Neural crest cell (in vitro differentiated cells): Measurements from ENCODE around the gene ITGB4. TPM values are rescaled to one million over a fixed set of nuclear protein-coding genes. Genes with fewer than 3 reads are reported as not detected.

ENCODE experiments used
- DNase-seq: peaks from one replicate; pipeline ENCODE4 v3.0.0; 2021; ENCODE audit warnings: low read depth, mixed read lengths, low spot score
- H3K27ac Mint-ChIP-seq: one replicate; pipeline ENCODE4 v1.8.0; 2021; ENCODE audit warnings: mild to moderate bottlenecking, mixed read lengths; ENCODE audit not compliant: unreplicated experiment
- H3K27me3 Mint-ChIP-seq: 2 replicates; pipeline ENCODE4 v1.8.0; 2021; ENCODE audit warnings: low read depth, mild to moderate bottlenecking, mixed read lengths
- H3K36me3 Mint-ChIP-seq: 2 replicates; pipeline ENCODE4 v1.8.0; 2021; ENCODE audit warnings: low read depth, mild to moderate bottlenecking, mixed read lengths
- H3K4me1 Mint-ChIP-seq: 2 replicates; pipeline ENCODE4 v1.8.0; 2021; ENCODE audit warnings: mixed read lengths
- H3K4me3 Mint-ChIP-seq: one replicate; pipeline ENCODE4 v1.8.0; 2021; ENCODE audit warnings: mild to moderate bottlenecking, mixed read lengths
- H3K9me3 Mint-ChIP-seq: 2 replicates; pipeline ENCODE4 v1.8.0; 2021; ENCODE audit warnings: mixed read lengths
- total RNA-seq: library from RNA; stranded (reverse); gene quantifications from 2 replicates; pipeline ENCODE4 v1.2.1, GENCODE V29; 2021
- TF ChIP-seq, protein P1 (sequence below): fragments of 200-600 bp; sonication (generic); conservative IDR thresholded peaks from 2 replicates; pipeline ENCODE4 v1.5.0; 2021; ENCODE audit warnings: antibody characterized with exemption, mild to moderate bottlenecking

ITGB4 gene
- total RNA-seq, 1 donor from 2014 or later = 1.4 TPM

DNA sequence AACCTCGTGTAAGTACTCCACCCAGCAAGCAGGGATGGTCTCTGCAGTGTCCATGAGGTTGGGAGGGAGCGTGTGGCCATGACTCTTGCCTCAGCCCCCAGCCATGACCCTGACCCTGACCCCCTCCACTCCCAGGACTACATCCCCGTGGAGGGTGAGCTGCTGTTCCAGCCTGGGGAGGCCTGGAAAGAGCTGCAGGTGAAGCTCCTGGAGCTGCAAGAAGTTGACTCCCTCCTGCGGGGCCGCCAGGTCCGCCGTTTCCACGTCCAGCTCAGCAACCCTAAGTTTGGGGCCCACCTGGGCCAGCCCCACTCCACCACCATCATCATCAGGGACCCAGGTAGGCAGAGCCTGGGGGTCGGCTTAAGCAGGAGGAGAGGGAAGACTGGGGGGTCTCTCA is 27.4 kb downstream of the ITGB4 start:
- TF ChIP-seq, protein P1, sequence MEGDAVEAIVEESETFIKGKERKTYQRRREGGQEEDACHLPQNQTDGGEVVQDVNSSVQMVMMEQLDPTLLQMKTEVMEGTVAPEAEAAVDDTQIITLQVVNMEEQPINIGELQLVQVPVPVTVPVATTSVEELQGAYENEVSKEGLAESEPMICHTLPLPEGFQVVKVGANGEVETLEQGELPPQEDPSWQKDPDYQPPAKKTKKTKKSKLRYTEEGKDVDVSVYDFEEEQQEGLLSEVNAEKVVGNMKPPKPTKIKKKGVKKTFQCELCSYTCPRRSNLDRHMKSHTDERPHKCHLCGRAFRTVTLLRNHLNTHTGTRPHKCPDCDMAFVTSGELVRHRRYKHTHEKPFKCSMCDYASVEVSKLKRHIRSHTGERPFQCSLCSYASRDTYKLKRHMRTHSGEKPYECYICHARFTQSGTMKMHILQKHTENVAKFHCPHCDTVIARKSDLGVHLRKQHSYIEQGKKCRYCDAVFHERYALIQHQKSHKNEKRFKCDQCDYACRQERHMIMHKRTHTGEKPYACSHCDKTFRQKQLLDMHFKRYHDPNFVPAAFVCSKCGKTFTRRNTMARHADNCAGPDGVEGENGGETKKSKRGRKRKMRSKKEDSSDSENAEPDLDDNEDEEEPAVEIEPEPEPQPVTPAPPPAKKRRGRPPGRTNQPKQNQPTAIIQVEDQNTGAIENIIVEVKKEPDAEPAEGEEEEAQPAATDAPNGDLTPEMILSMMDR = no peak
- DNase-seq = no peak
- H3K27me3 Mint-ChIP-seq = no peaks in the 10 kb centered on the region
- peaks cover 12% of the 10 kb centered on the region for H3K4me1 Mint-ChIP-seq
- H3K36me3 Mint-ChIP-seq = no peaks in the 10 kb centered on the region
- H3K4me3 Mint-ChIP-seq = no peak overlapping the region
- no peak overlapping the region for H3K27ac Mint-ChIP-seq
- no peaks in the 10 kb centered on the region for H3K9me3 Mint-ChIP-seq

DNA sequence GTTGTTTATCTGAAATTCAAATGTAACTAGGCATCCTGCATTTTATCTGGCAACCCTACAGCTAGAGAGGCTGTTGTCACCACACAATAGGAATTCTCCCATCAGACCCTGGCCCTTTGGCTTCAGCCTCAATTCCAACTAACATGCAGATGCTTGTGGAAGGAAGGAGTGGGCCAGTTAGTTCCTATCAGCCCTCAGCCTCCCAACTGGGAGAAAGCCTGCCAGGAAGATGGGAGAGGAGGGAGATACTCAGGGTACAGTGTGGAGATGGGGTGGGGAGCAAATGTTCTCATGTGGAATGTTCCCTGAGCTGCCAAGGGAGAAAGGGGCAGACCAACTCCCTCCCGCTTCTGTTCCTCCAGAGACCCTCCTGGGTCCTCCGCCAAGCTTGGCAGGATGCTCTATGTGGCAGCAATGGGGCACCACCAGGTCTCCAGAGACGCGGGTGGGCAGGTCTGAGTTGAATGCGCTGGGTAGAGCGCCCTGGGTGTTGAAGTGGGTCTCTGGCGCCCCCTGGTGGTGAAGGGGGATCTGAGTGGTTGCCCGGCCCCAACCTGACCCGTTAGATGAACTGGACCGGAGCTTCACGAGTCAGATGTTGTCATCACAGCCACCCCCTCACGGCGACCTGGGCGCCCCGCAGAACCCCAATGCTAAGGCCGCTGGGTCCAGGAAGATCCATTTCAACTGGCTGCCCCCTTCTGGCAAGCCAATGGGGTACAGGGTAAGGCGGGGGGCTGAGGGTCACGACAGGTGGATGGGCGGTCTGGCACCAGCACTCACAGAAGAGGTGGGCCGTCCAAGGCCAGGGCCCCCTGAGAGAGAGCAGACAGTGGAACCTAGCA is 28.5 kb downstream of the ITGB4 start:
- H3K36me3 Mint-ChIP-seq = no peaks in the 10 kb centered on the region
- no peaks in the 10 kb centered on the region for H3K27me3 Mint-ChIP-seq
- H3K9me3 Mint-ChIP-seq = no peaks in the 10 kb centered on the region
- H3K27ac Mint-ChIP-seq = no peak overlapping the region
- H3K4me3 Mint-ChIP-seq = no peak overlapping the region
- peak; percentile 91 for DNase-seq
- TF ChIP-seq, protein P1 = peak; percentile 98
- H3K4me1 Mint-ChIP-seq = peaks cover 15% of the 10 kb centered on the region

DNA sequence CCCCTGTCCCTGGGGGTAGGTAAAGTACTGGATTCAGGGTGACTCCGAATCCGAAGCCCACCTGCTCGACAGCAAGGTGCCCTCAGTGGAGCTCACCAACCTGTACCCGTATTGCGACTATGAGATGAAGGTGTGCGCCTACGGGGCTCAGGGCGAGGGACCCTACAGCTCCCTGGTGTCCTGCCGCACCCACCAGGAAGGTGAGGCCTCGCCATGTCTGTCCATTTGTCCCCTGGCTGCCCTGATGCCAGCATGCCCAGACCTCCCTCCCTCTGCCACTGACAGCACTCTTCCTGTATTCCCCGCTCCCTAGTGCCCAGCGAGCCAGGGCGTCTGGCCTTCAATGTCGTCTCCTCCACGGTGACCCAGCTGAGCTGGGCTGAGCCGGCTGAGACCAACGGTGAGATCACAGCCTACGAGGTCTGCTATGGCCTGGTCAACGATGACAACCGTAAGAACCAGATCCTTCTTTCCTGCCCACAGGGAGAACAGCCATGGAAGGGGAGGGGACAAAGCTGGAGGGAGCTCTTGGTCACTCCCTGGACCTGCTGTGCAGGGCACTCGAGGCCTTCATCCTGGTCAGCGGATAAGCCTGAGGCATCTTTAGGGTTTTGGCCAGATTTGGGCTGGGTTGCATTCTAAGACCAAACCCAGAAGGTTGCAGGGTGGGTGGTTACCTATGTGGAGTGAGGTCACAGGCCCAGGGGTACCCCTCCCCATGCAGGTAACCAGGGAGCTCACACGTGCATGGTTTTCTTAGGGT is 29.6 kb downstream of the ITGB4 start:
- TF ChIP-seq, protein P1 = no peak
- Mint-ChIP-seq H3K4me1 (peaks cover 17% of the 10 kb centered on the region), H3K36me3 (no peaks in the 10 kb centered on the region), H3K9me3 (no peaks in the 10 kb centered on the region), H3K27ac (no peak overlapping the region), H3K4me3 (no peak overlapping the region), H3K27me3 (no peaks in the 10 kb centered on the region)
- no peak for DNase-seq

DNA sequence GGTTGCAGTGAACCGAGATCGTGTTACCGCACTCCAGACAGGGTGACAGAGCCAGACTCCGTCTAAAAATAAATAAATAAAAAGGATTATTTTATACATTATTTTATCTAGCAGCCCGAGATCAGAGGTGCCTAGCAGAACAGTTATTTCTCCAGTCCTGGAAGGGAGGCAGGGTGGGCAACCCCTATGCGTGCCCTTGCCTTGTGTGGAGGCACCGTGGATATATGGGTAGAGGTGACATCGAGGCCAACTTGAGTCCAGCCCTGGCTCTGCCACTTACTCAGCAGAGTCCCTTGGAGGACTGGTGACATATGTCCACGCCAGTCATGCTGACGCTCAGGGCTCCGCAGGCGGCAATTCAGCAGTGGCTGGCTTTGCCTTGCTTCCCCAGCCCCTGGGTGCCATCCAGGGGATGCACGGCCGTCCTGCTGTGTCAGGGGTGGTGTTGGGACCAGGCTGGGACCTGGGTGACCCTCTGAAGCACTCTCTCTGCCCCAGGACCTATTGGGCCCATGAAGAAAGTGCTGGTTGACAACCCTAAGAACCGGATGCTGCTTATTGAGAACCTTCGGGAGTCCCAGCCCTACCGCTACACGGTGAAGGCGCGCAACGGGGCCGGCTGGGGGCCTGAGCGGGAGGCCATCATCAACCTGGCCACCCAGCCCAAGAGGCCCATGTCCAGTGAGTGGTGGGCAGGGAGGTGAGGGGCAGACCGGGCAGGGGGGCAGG is 30.6 kb downstream of the ITGB4 start:
- Mint-ChIP-seq H3K4me1 (peaks cover 17% of the 10 kb centered on the region), H3K9me3 (no peaks in the 10 kb centered on the region), H3K4me3 (no peak overlapping the region), H3K27ac (no peak overlapping the region), H3K27me3 (no peaks in the 10 kb centered on the region), H3K36me3 (no peaks in the 10 kb centered on the region)
- TF ChIP-seq, protein P1 = no peak
- no peak for DNase-seq

DNA sequence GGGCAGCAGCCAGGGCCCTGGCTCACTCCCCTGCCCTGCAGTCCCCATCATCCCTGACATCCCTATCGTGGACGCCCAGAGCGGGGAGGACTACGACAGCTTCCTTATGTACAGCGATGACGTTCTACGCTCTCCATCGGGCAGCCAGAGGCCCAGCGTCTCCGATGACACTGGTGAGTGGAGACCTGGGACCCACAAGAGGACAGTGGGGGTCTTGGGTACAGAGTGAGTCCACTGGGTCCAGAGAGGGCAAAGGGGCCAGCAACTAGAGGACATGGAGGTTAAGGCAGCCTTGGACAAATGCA is 31.1 kb downstream of the ITGB4 start:
- peaks cover 17% of the 10 kb centered on the region for H3K4me1 Mint-ChIP-seq
- H3K4me3 Mint-ChIP-seq = peak overlapping the region; percentile 49
- no peaks in the 10 kb centered on the region for H3K9me3 Mint-ChIP-seq
- no peaks in the 10 kb centered on the region for H3K27me3 Mint-ChIP-seq
- TF ChIP-seq, protein P1 = no peak
- no peaks in the 10 kb centered on the region for H3K36me3 Mint-ChIP-seq
- DNase-seq = no peak
- H3K27ac Mint-ChIP-seq = peak overlapping the region; percentile 86
